ENCODE measurements around the gene RTF1. TPM values are rescaled to one million over a fixed set of nuclear protein-coding genes. Genes with fewer than 3 reads are reported as not detected.

Gene RTF1
- polyA plus RNA-seq, 1 donor (not counting 4 experiments of a cell fraction or from before 2014, with no cell fraction given): 28.5 TPM

GRCh38 chr15:41520636-41521035, 103.7 kb downstream of the RTF1 start:
- Histone ChIP-seq H3K79me2 (ENCODE audit: control insufficient read depth, insufficient read depth, low read length) (no peaks in the 10 kb centered on the region), H3K4me3 (ENCODE audit: control insufficient read depth in 2 of 3, extremely low read depth in 1 of 3, insufficient read depth in 2 of 3, low read depth in 1 of 3, low read length in 3 of 3) (no peak overlapping the region), H3K36me3 (ENCODE audit: control insufficient read depth in 2 of 2, extremely low read depth in 1 of 2, insufficient read depth in 2 of 2, low read length in 2 of 2) (peaks cover 16 to 30% of the 10 kb centered on the region in 2 experiments), H3K9me3 (ENCODE audit: control insufficient read depth, low read depth, low read length) (no peaks in the 10 kb centered on the region), H4K20me1 (ENCODE audit: control insufficient read depth, extremely low read depth, insufficient read depth, low read length) (no peaks in the 10 kb centered on the region), H3K9ac (ENCODE audit: control insufficient read depth, extremely low read depth, insufficient read depth, low read length) (no peak overlapping the region), H3K4me1 (ENCODE audit: control insufficient read depth, extremely low read depth, insufficient read depth, low read length) (no peaks in the 10 kb centered on the region), H2AFZ (ENCODE audit: control insufficient read depth, low read length) (no peak overlapping the region), H3K4me2 (ENCODE audit: control insufficient read depth, extremely low read depth, insufficient read depth, low read depth, low read length) (no peak overlapping the region), H3K27me3 (ENCODE audit: control insufficient read depth, extremely low read depth, insufficient read depth, low read length) (no peaks in the 10 kb centered on the region), H3K27ac (ENCODE audit: control insufficient read depth, insufficient read depth, low read length) (no peak overlapping the region), H3K9me1 (ENCODE audit: control insufficient read depth, extremely low read depth, insufficient read depth, low read length) (no peaks in the 10 kb centered on the region)
- no peak for TF ChIP-seq EZH2 (IDR thresholded peaks at IDR 0.05; ENCODE audit: low read length)
- TF ChIP-seq, protein P1, sequence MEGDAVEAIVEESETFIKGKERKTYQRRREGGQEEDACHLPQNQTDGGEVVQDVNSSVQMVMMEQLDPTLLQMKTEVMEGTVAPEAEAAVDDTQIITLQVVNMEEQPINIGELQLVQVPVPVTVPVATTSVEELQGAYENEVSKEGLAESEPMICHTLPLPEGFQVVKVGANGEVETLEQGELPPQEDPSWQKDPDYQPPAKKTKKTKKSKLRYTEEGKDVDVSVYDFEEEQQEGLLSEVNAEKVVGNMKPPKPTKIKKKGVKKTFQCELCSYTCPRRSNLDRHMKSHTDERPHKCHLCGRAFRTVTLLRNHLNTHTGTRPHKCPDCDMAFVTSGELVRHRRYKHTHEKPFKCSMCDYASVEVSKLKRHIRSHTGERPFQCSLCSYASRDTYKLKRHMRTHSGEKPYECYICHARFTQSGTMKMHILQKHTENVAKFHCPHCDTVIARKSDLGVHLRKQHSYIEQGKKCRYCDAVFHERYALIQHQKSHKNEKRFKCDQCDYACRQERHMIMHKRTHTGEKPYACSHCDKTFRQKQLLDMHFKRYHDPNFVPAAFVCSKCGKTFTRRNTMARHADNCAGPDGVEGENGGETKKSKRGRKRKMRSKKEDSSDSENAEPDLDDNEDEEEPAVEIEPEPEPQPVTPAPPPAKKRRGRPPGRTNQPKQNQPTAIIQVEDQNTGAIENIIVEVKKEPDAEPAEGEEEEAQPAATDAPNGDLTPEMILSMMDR (optimal IDR thresholded peaks at IDR 0.05 in 1 of 3, IDR thresholded peaks at IDR 0.05 in 1 of 3, conservative IDR thresholded peaks at IDR 0.05 in 1 of 3; ENCODE audit: extremely low read depth in 1 of 3, insufficient read depth in 2 of 3, low read length in 3 of 3): no peak
- FAIRE-seq (no peak), DNase-seq (ENCODE audit: low read depth, low spot score) (no peak)
- dilution Hi-C loops (cut with MboI; ENCODE audit: extremely low pct_ligation_motif_present, low sequenced_read_pairs): no loop called here

DNA sequence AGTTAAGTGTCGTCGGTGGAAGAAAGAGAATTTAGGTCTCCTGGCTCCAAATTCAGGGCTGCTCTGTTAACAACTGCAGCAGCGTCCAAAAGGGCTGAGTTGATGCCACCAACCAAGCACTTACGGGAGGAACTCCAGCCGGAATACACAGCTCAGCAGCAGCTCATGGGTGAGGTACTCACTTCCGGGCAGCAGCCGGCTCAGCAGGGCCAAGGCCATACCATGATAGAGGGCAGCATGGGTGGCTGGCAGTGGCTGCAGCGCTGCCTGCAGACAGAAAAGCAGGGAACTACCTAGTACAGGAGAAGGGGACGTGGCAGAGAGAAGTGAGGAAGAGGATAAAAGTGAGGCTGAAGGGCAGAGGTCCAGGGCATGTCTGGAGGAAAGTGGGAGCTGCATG, 104.7 kb downstream of the RTF1 start:
- DNase-seq (ENCODE audit: low read depth, low spot score) (no peak), FAIRE-seq (no peak)
- TF ChIP-seq EZH2 (IDR thresholded peaks at IDR 0.05; ENCODE audit: low read length): no peak
- TF ChIP-seq, protein P1 (optimal IDR thresholded peaks at IDR 0.05 in 1 of 3, IDR thresholded peaks at IDR 0.05 in 1 of 3, conservative IDR thresholded peaks at IDR 0.05 in 1 of 3; ENCODE audit: extremely low read depth in 1 of 3, insufficient read depth in 2 of 3, low read length in 3 of 3): no peak
- H2AFZ ChIP-seq (ENCODE audit: control insufficient read depth, low read length): no peak overlapping the region
- no peak overlapping the region for H3K4me3 ChIP-seq (ENCODE audit: control insufficient read depth in 2 of 3, extremely low read depth in 1 of 3, insufficient read depth in 2 of 3, low read depth in 1 of 3, low read length in 3 of 3)
- no peaks in the 10 kb centered on the region for H4K20me1 ChIP-seq (ENCODE audit: control insufficient read depth, extremely low read depth, insufficient read depth, low read length)
- H3K9ac ChIP-seq (ENCODE audit: control insufficient read depth, extremely low read depth, insufficient read depth, low read length): no peak overlapping the region
- H3K4me2 ChIP-seq (ENCODE audit: control insufficient read depth, extremely low read depth, insufficient read depth, low read depth, low read length): no peak overlapping the region
- H3K36me3 ChIP-seq (ENCODE audit: control insufficient read depth in 2 of 2, extremely low read depth in 1 of 2, insufficient read depth in 2 of 2, low read length in 2 of 2): peaks cover 20 to 32% of the 10 kb centered on the region in 2 experiments
- no peaks in the 10 kb centered on the region for H3K9me3 ChIP-seq (ENCODE audit: control insufficient read depth, low read depth, low read length)
- no peak overlapping the region for H3K27ac ChIP-seq (ENCODE audit: control insufficient read depth, insufficient read depth, low read length)
- no peaks in the 10 kb centered on the region for H3K9me1 ChIP-seq (ENCODE audit: control insufficient read depth, extremely low read depth, insufficient read depth, low read length)
- H3K27me3 ChIP-seq (ENCODE audit: control insufficient read depth, extremely low read depth, insufficient read depth, low read length): no peaks in the 10 kb centered on the region
- no peaks in the 10 kb centered on the region for H3K4me1 ChIP-seq (ENCODE audit: control insufficient read depth, extremely low read depth, insufficient read depth, low read length)
- dilution Hi-C loops (cut with MboI; ENCODE audit: extremely low pct_ligation_motif_present, low sequenced_read_pairs): no loop called here
- H3K79me2 ChIP-seq (ENCODE audit: control insufficient read depth, insufficient read depth, low read length): no peaks in the 10 kb centered on the region

Data from keratinocyte (primary cell).